Endometrial microvascular endothelial cells (primary cell): ENCODE data around the gene DCN. TPM values are rescaled to one million over a fixed set of nuclear protein-coding genes. Genes with fewer than 3 reads are reported as not detected.
"Not testable (repeated sequence)": the region's sequence is repeated elsewhere in the genome, so short reads cannot be mapped to it uniquely, and the experiment has no call there.

Experiments used
- in situ Hi-C: cut with HindIII; loops from 2 replicates; pipeline ENCODE4 v1.10.0; 2017; ENCODE audit warnings: low sequenced_read_pairs, low pct_unique_long_range_greater_than_20kb; ENCODE audit errors: inconsistent ontology term
- total RNA-seq: library from RNA; depleted of rRNA; stranded (reverse); fragments of >200 nt; gene quantifications from one replicate; pipeline ENCODE4 v1.2.3, GENCODE V29; 2015; ENCODE audit errors: inconsistent ontology term

Gene DCN, protein sequence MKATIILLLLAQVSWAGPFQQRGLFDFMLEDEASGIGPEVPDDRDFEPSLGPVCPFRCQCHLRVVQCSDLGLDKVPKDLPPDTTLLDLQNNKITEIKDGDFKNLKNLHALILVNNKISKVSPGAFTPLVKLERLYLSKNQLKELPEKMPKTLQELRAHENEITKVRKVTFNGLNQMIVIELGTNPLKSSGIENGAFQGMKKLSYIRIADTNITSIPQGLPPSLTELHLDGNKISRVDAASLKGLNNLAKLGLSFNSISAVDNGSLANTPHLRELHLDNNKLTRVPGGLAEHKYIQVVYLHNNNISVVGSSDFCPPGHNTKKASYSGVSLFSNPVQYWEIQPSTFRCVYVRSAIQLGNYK
- not detected for total RNA-seq

DNA sequence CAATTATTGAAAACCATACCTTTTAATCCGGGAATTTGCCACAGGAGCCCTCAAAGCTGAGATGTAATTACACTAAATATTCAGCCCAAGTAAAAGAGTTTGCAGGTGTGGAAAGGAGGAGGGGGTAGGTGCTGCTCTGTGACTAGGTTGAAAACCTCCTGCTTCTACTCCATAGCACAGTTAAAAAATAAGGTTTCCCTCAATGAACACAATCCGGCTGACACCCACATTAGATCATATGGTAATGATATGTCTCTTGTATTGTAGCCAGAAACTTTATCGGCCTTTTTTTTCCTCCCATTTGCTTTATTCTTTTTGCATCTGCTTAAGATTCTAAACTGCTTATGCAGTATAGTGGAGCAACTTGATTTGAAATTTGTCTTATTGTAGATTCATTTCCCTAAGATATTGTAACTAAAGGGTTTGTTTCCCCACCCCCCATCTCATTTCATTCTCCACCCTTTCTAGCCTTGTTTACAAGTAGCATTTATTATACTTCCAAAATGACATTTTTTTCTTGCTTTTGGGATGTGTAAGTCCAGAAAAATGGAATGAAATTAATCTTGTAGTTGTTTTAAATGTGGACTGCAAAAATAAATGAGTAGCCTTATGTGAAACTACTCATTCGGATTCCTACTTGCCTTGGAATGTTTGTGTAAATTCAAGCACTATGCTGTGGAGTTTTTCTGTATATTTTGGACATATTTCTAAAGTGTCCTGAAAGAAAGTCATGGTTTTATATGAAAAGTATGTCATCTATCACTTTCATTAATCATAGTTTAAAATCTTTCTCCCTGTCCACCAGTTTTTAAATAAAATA is at the start of gene DCN:
Gene DCN (minus strand): TSS at position 182 of the 820 bp plus-strand sequence. CDS start 4,265 bp downstream, outside the sequence.
- in situ Hi-C loops: no loop called here

DNA sequence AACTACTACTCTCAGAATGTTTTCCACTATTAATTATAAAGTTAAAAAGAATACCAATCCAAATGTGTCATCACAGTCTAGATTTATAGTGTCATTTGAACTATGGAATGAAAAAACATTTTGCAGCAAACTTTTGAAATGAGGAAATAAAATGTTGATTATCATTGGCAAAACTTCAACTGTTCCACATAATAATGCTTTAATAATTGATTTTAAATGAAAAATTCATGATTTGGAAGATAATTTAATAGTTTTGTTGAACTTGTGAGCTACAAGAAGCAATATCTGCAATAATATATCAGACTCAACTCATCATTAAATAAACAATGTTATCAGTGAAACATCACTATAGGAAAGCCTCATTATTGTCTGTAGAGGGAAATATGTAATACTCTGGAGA is 48.2 kb upstream of the DCN start:
- in situ Hi-C loops: no loop called here

DNA sequence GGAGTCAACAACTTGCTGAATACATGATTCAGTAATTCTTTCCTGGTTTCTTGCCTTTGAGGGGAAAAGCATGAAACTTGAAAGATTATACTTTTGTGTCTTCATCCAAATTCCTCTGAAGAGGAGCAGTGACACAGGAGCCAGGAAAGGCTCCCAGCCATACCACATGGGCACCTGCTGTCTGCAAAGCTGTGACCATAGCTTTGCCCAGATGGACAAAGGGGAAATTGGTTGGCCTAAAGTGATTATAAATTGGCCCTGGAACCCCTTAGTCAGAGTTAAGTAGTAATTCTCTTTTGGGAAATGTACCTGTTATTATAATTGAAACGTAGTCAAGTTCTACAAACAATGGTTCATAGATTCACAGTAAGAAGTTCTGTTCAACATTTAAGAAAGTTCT is 44.3 kb upstream of the DCN start:
- in situ Hi-C loops: no loop called here

DNA sequence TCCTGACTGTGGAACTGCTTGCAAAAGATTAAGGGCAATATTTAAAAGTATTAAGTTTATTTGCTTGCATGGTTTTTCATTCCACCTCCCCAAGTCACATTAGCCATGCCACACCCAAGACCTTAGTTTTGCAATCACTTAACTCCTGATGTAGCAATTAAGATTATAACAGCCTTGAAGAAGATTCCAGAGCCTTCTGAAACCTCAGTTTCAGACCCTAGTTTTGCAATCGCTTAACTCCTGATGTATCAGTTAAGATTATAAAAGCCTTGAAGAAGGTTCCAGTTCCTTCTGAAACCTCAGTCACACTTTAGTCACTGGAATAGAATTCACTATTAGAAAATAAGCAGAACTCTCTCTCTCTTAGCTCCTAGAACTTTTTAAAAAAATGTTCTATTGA is 42.7 kb upstream of the DCN start:
- in situ Hi-C loops: no loop called here

DNA sequence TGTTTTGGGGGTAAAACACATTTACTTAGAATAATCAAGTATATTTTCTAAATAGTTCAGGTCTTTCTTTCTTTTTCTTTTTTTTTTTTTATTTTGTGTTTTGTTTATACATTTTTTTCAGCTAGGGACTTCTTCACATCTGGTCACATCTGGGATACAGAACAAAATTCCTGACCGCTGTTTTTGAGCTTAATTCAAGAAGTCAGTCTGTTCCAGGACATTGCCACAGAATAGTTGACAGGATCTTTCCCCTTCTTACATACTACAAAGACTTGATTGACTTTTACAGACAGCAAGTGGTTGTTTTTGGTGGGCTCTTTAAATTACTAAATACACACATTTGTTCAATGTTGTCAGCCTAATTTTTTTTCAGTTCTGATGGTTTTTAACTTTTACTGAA is 41.8 kb upstream of the DCN start:
- in situ Hi-C loops: no loop called here

DNA sequence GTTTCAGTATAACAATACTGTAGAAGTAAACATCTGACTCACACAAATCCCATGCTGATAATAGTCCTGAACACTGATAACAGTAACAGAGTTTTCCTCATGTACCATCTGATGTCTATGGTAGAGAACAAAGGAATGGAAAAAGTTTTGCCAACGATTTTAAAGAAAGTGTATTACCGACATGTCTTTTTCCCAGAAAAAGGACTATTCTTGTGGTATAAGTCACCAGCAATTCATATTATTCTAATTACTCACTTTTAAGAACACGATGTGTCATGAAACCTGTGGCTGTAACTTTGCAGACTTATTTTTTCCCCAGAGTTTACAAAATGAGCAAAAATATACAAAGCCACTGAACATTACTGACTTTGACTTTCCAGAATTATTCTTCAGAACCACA is 40.1 kb upstream of the DCN start:
- in situ Hi-C loops: no loop called here

DNA sequence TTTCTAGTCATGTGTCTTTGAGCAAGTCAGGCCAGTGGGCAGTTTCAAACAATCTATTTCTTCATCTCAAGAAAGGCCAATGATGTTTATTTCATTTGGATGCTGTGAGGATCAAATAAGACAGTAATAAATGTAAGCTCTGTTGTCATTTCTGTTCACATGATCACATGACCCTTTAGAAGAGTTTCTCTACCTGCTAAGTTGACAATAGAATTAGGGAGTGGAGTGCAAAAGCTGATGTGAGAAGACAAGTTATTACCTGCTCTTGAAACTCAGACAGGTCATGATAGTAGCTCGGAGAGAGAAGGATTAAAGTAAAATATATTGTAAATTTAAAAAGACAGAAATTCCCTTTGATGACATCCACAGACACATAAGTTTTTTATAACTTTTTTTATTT is 37.3 kb upstream of the DCN start:
- in situ Hi-C loops: no loop called here

DNA sequence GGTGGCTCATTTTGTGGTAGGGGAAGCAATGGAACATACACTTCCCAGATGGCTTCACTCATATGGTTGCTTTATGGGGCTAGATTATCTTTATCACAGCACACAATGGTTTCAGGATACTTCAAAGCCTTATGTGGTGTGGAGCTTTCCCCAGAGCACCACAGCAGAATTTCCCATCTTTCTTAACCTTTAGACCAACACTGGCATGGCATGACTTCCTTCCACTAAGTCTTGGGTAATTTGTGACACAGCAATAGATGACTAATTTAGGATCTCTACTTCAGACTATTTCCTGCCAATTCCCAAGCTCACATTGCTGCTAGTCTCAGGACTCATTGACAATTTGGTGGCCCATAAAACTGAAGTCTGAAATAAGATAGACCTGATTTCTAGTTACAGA is 36.9 kb upstream of the DCN start:
- in situ Hi-C loops: no loop called here

DNA sequence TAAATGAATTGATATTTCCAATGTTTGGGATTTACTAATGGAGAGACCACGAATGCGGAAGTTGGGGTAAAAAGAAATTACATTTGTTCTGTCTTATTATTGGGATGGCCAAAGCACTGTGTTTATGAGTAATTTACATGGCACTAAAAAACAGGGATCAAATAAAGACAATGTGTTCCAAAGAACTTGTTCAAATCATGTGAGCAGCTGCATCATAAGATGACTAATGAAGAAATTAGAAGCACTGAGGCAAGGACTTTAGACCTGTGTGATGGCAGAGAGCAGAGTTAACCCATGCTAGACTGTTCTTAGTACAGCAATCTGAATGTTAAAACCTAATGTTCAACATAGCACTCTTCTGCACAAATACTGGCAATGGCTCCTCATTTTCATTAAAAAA is 34.3 kb upstream of the DCN start:
- in situ Hi-C loops: no loop called here

DNA sequence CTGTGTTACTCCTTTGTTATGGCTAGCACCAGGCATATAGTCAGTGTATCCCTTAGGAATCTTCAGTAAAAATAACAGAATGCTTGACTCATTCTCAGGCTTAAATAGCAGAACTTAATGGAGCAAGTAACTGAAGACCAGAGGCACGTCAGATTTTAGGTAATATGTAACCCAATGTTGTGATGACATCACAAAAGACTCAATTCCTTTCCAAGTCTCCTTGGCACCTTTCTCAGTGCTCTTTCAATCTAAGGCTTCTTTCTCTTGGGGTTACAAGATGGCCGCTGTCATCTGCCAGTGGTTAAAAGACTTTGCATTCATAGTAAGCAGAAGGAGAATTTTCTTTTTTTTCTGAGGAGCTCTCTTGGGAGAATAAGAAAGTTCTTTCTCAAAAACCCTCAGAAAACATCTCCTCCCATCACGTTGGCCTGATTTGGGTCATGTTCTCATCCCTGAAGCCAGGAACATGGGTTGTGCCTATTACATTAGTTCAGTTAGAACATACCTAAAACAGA is 33.4 kb upstream of the DCN start:
- in situ Hi-C loops: no loop called here

DNA sequence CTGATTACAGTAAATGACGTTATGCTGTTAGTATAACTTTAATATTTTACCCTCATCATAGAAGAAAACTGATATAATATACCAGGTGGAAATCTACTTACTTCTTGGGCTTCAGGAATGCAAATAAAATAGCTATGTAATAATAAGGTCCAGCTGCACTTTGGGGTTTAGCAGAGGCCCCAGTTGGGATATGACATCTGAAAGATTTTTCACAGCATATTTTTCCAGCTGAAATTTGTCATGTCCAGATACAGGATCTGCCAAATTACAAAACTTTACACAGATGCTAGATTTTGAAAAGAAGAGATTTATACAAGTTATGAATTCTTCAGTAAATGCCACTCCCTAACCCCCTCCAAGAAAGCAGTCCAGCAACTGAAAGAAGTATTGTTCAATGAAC is 29.2 kb upstream of the DCN start:
- in situ Hi-C loops: no loop called here

DNA sequence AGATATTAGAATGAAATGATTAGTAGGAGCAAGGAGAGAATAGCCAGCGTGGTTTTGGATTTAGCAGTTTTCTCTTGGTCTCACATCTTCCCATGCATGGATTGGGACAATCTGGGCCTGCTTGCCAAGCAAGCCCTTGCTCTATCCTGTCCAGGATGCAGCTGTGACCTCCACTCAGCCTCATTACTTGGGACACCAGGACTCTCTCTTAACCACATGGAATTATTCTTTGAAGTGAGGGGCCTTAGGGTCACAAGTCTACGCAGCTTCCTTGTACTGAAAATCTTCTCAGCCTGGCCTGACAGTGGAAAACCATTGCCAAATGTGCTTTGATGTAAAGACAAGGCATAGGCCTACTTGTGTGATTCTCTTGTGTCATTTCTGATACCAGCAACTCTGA is 28.0 kb upstream of the DCN start:
- in situ Hi-C loops: no loop called here

DNA sequence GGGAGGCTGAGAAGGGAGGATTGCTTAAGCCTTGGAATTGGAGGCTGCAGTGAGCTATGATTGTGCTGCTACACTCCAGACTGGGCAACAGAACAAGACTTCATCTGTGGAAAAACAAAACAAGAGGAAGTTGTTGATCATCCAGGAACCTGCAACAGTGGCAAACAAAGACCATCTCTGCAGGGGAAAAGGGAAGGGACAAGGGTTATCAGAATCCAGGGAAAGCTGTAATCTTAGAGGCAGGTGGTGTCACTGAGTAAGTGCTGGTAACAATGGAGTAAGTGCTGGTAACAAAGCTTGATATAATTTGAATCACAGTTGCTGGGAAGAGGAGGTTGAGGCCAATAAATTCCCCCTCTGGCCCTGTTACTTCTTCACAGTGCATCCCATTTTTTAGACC is 27.5 kb upstream of the DCN start:
- in situ Hi-C loops: no loop called here

DNA sequence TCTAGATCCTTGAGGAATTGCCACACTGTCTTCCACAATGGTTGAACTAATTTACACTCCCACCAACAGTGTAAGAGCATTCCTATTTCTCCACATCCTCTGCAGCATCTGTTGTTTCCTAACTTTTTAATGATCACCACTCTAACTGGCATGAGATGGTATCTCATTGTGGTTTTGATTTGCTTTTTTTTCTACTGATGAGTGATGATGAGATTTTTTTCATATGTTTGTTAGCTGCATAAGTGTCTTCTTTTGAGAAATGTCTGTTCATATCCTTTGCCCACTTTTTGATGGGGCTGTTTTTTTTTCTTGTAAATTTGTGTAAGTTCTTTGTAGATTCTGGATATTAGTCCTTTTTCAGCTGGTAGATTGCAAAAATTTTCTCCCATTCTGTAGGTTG is 24.7 kb upstream of the DCN start:
- in situ Hi-C loops: not testable (repeated sequence)

DNA sequence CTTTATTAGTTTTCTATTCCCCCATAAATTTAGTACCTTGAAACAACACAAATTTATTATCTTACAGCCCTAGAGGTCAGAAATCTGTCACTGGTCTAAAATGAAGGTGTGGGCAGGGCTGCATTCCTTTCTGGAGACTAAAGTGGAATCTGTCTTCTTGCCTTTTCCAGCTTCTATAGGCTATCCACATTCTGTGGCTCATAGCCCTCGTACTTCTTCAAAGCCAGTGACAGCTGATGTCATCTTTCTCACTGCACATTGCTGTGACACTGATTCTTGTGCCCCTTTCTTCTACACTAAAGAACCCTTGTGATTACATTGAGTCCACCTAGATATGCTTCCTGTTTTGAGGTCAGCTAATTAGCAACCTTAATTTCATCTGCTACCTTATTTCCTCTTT is 23.2 kb upstream of the DCN start:
- in situ Hi-C loops: no loop called here

DNA sequence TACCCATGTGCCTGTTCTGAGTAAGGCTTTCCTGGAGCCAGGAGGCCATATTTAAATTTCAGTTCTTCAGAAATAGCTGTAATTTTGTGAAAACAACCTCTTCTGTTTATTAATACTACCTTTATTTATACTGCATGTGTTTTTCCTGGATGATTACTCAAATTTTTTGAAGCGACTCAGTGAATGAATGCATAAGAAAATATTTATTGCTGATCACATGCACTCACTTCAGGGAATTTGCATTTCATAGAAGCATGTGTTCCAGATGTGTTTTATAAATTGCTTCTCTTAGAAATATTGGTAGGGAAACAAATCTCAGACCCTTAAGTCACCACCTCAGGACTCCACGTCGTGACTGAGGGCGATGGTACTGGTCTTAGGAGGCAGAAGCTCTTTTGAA is 21.8 kb upstream of the DCN start:
- in situ Hi-C loops: no loop called here

DNA sequence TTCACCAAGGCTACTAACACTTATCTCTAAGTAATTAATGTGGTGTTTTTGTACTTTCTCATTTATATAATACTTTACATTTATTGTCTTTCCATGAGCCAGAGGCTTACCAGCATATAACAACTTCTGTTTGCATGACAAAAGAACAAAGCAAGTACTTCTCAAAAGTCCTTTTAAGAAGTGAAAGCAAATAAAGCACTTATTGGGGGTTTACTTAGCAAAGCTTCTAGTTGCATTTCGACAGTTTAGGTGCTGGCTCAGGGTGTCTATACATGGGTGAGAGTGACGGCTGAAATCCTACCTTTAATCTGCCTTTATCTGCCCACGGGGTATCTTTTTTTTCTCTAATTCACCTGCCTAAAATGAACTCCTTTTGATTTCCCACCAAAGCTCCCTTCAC is 21.0 kb upstream of the DCN start:
- in situ Hi-C loops: no loop called here

DNA sequence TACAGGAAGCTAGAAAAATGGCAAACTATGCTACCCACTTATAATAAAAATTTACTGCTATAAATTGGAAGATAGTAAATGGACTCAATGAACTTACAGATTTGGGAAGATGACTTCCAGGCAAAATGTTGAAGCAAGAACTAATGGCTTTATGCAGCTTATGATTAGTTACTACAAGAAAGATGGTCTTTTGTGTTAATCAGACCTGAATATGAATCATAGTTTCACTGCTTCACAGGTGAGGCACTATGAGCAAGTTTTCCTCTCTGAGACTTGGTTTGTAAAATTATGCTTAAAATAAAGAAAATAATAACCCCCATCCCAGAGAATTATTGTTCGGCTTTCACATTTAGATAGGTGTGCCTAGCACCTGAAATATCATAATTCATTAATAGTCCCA is 19.8 kb upstream of the DCN start:
- in situ Hi-C loops: no loop called here

DNA sequence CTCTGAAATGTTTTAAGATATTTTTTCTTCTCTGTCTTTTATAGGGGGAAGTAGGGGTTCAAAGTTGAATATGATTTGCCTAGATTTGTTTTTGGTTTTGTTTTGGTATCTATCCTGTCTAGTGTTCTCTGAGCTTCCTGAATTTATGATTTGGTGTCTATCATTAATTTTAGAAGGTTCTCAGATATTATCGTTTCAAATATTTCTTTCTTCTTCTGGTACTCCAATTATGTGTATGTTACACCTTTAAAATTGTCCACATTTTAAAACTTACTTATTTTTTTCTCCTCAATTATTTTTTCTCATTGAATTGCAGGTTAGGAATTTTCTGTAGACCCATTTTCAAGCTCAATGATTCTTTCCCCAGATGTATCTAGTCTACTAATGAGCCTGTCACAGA is 13.8 kb upstream of the DCN start:
- in situ Hi-C loops: no loop called here

DNA sequence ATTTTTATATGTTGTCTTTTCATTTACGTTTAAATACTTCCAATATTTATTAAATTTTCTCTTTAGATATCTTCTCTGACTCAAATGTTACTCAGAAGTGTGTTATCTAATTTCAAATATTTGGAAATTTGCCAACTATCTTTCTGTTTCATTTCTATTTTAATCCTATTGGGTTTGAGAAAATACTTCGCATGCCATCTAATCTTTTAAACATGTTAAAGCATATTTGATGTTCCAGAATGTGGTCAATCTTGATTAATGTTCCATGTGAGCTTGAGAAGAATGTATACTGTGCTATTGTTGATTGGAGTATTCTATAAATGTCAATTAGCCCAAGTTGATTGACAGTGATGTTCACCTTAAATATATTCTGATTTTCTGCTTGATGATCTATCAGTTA is 11.9 kb upstream of the DCN start:
- in situ Hi-C loops: no loop called here
